H9 (cell line): Measurements from ENCODE around the gene BTNL3. TPM values are rescaled to one million over a fixed set of nuclear protein-coding genes. Genes with fewer than 3 reads are reported as not detected.

Experiments
- DNase-seq: peaks from one replicate; pipeline ENCODE4 v3.0.0-alpha.2; 2017
- H2AFZ ChIP-seq: one replicate; pipeline ENCODE4 v1.6.1; 2013; ENCODE audit warnings: mild to moderate bottlenecking, low read length, control low read depth, moderate library complexity
- H2AK5ac ChIP-seq: 2 replicates; pipeline ENCODE4 v1.6.1; 2013; ENCODE audit warnings: low read length, control low read depth, mixed read lengths; ENCODE audit not compliant: insufficient read length
- H2BK120ac ChIP-seq: one replicate; pipeline ENCODE4 v1.6.1; 2013; ENCODE audit warnings: low read depth, mild to moderate bottlenecking, low read length, control low read depth, inconsistent platforms; ENCODE audit not compliant: poor library complexity, severe bottlenecking
- H2BK12ac ChIP-seq: 2 replicates; pipeline ENCODE4 v1.6.1; 2013; ENCODE audit warnings: low read length, control low read depth, mixed read lengths, low read depth; ENCODE audit not compliant: insufficient read length
- H2BK15ac ChIP-seq: 2 replicates; pipeline ENCODE4 v1.6.1; 2013; ENCODE audit warnings: low read depth, low read length, control low read depth
- H2BK20ac ChIP-seq: one replicate; pipeline ENCODE4 v1.6.1; 2013; ENCODE audit warnings: low read depth, mild to moderate bottlenecking, low read length, control low read depth, inconsistent platforms; ENCODE audit not compliant: poor library complexity, severe bottlenecking
- H2BK5ac ChIP-seq: 2 replicates; pipeline ENCODE4 v1.6.1; 2013; ENCODE audit warnings: low read length, control low read depth, mixed read lengths; ENCODE audit not compliant: insufficient read length
- H3K14ac ChIP-seq: 2 replicates; pipeline ENCODE4 v1.6.1; 2013; ENCODE audit warnings: low read length, control low read depth; ENCODE audit not compliant: insufficient read depth
- H3K18ac ChIP-seq: 2 replicates; pipeline ENCODE4 v1.6.1; 2013; ENCODE audit warnings: low read depth, mild to moderate bottlenecking, mixed read lengths, low read length, control low read depth; ENCODE audit not compliant: insufficient read length
- H3K23ac ChIP-seq: 2 replicates; pipeline ENCODE4 v1.6.1; 2013; ENCODE audit warnings: low read length, control low read depth, mixed read lengths, low read depth; ENCODE audit not compliant: insufficient read length
- H3K23me2 ChIP-seq: 2 replicates; pipeline ENCODE4 v1.6.1; 2013; ENCODE audit warnings: low read depth, mild to moderate bottlenecking, mixed read lengths, low read length, control low read depth; ENCODE audit not compliant: insufficient read length, poor library complexity, severe bottlenecking
- H3K27ac ChIP-seq: 2 replicates; pipeline ENCODE4 v1.5.1; 2013; ENCODE audit warnings: low read length, control low read depth, mixed read lengths, low read depth; ENCODE audit not compliant: insufficient read length
- H3K27me3 ChIP-seq: 2 replicates; pipeline ENCODE4 v1.6.1; 2013; ENCODE audit warnings: low read length, control low read depth, inconsistent platforms; ENCODE audit not compliant: insufficient read depth
- H3K4ac ChIP-seq: 2 replicates; pipeline ENCODE4 v1.6.1; 2013; ENCODE audit warnings: low read depth, mild to moderate bottlenecking, control low read depth, inconsistent platforms, low read length, moderate library complexity
- H3K4me1 ChIP-seq: 2 replicates; pipeline ENCODE4 v1.6.1; 2013; ENCODE audit warnings: low read length, control low read depth, inconsistent platforms; ENCODE audit not compliant: insufficient read depth
- H3K4me2 ChIP-seq: 2 replicates; pipeline ENCODE4 v1.6.1; 2013; ENCODE audit warnings: low read length, control low read depth, mixed read lengths; ENCODE audit not compliant: insufficient read length, insufficient read depth
- H3K56ac ChIP-seq: 2 replicates; pipeline ENCODE4 v1.6.1; 2013; ENCODE audit warnings: low read depth, mild to moderate bottlenecking, mixed read lengths, low read length, control low read depth; ENCODE audit not compliant: insufficient read length
- H3K79me1 ChIP-seq: 2 replicates; pipeline ENCODE4 v1.6.1; 2013; ENCODE audit warnings: low read depth, mild to moderate bottlenecking, moderate library complexity, low read length, control low read depth, inconsistent platforms; ENCODE audit not compliant: insufficient read depth, poor library complexity, severe bottlenecking
- H3K79me2 ChIP-seq: 2 replicates; pipeline ENCODE4 v1.6.1; 2013; ENCODE audit warnings: low read length, control low read depth, inconsistent platforms; ENCODE audit not compliant: insufficient read depth
- H3K9ac ChIP-seq: 2 replicates; pipeline ENCODE4 v1.6.1; 2013; ENCODE audit warnings: low read length, control low read depth, mixed read lengths; ENCODE audit not compliant: insufficient read length; ENCODE audit errors: extremely low read depth
- H3K9me3 ChIP-seq: one replicate; pipeline ENCODE4 v1.6.1; 2013; ENCODE audit warnings: low read depth, low read length, inconsistent platforms; ENCODE audit not compliant: control insufficient read depth
- H3T11ph ChIP-seq: one replicate; pipeline ENCODE4 v1.6.1; 2013; ENCODE audit warnings: mild to moderate bottlenecking, low read length, control low read depth, inconsistent platforms
- H4K20me1 ChIP-seq: one replicate; pipeline ENCODE4 v1.6.1; 2013; ENCODE audit not compliant: control insufficient read depth, insufficient read length, insufficient read depth
- H4K5ac ChIP-seq: 2 replicates; pipeline ENCODE4 v1.6.1; 2013; ENCODE audit warnings: low read depth, mild to moderate bottlenecking, mixed read lengths, low read length, control low read depth; ENCODE audit not compliant: insufficient read length
- H4K8ac ChIP-seq: replicated peaks from 2 replicates; pipeline ENCODE4 v1.6.1; 2013; ENCODE audit warnings: low read length, control low read depth, mixed read lengths, low read depth; ENCODE audit not compliant: insufficient read length
- H4K91ac ChIP-seq: 2 replicates; pipeline ENCODE4 v1.6.1; 2013; ENCODE audit warnings: low read depth, mild to moderate bottlenecking, moderate library complexity, mixed read lengths, low read length, control low read depth; ENCODE audit not compliant: insufficient read length
- H3K27ac Mint-ChIP-seq, 3 experiments: 2 replicates in 2 of 3; 3 replicates in 1 of 3; pipeline ENCODE4 v1.8.0; 2020 to 2021; ENCODE audit warnings: mixed read lengths in 3 of 3, mild to moderate bottlenecking in 1 of 3, moderate library complexity in 1 of 3
- H3K27me3 Mint-ChIP-seq: 2 replicates; pipeline ENCODE4 v1.8.0; 2021; ENCODE audit warnings: low read depth, mild to moderate bottlenecking, moderate library complexity, mixed read lengths
- H3K36me3 Mint-ChIP-seq, 3 experiments: 2 replicates in 2 of 3; 3 replicates in 1 of 3; pipeline ENCODE4 v1.8.0; 2020 to 2021; ENCODE audit warnings: low read depth in 3 of 3, mixed read lengths in 3 of 3; ENCODE audit not compliant: insufficient read depth in 1 of 3
- H3K4me1 Mint-ChIP-seq, 2 experiments: 2 replicates each; pipeline ENCODE4 v1.8.0; 2020; ENCODE audit warnings: mixed read lengths in 2 of 2
- H3K4me3 Mint-ChIP-seq, 2 experiments: 2 replicates in 1 of 2; 3 replicates in 1 of 2; pipeline ENCODE4 v1.8.0; 2020 to 2021; ENCODE audit warnings: mild to moderate bottlenecking in 2 of 2, mixed read lengths in 2 of 2, moderate library complexity in 1 of 2
- H3K9me3 Mint-ChIP-seq, 2 experiments: 2 replicates in 1 of 2; 3 replicates in 1 of 2; pipeline ENCODE4 v1.8.0; 2020; ENCODE audit warnings: mild to moderate bottlenecking in 2 of 2, mixed read lengths in 2 of 2, moderate library complexity in 1 of 2
- CTCF ChIP-seq: fragments of 200-600 bp; sonication (generic); conservative IDR thresholded peaks from 3 replicates; pipeline ENCODE4 v1.8.0; 2021; ENCODE audit warnings: antibody characterized with exemption, mild to moderate bottlenecking
- WGBS: extraction: QIAGEN DNeasy Blood & Tissue Kit; methylation state at CpG from one replicate; pipeline ENCODE4 v1.1.7; 2013; ENCODE audit warnings: missing lambda C conversion rate, low lambda C conversion rate, mixed read lengths; ENCODE audit not compliant: insufficient read length; ENCODE audit errors: extremely low coverage; 5-methylcytosine and 5-hydroxymethylcytosine counted together
- total RNA-seq: library from RNA; stranded (reverse); gene quantifications from 2 replicates; pipeline ENCODE4 v1.2.1, GENCODE V29; 2021

The BTNL3 gene
- total RNA-seq, 1 experiment from 2014 or later, result not detected

- H3K27ac ChIP-seq, result no peak overlapping the region
- no peak for TF ChIP-seq CTCF
- H3K4me1 ChIP-seq, result no peaks in the 10 kb centered on the region; the same call in 1 of the 2 replicates
- no peak for DNase-seq
- H3K14ac ChIP-seq, result no peak overlapping the region
- no peaks in the 10 kb centered on the region for H3K9me3 ChIP-seq
- no peak overlapping the region for H3K27ac Mint-ChIP-seq
- H2BK12ac ChIP-seq, result no peak overlapping the region
- H3K27me3 Mint-ChIP-seq, result peaks cover 31% of the 10 kb centered on the region
- no peak overlapping the region for H3K4ac ChIP-seq
- no peak overlapping the region for H3K56ac ChIP-seq
- no peak overlapping the region for H3K4me3 Mint-ChIP-seq
- peaks cover 4 to 18% of the 10 kb centered on the region in 2 experiments; a peak in 3 of 5 replicates for H3K9me3 Mint-ChIP-seq
- no peak overlapping the region for H2BK20ac ChIP-seq
- no peak overlapping the region for H2BK5ac ChIP-seq
- H4K5ac ChIP-seq, result no peak overlapping the region
- H3K18ac ChIP-seq, result no peak overlapping the region
- no peaks in the 10 kb centered on the region; a peak in 1 of 7 replicates for H3K36me3 Mint-ChIP-seq
- no peak overlapping the region for H2AK5ac ChIP-seq
- WGBS, result no CpG with 5 or more reads among the region's 3 CpGs
- H2AFZ ChIP-seq, result no peak overlapping the region
- peaks cover 20 to 22% of the 10 kb centered on the region in 2 experiments for H3K4me1 Mint-ChIP-seq
- H3K79me2 ChIP-seq, result no peaks in the 10 kb centered on the region
- H2BK120ac ChIP-seq, result no peak overlapping the region
- no peaks in the 10 kb centered on the region for H3K23me2 ChIP-seq
- no peak overlapping the region for H2BK15ac ChIP-seq
- no peak overlapping the region for H4K91ac ChIP-seq
- no peaks in the 10 kb centered on the region for H3K79me1 ChIP-seq
- H4K20me1 ChIP-seq, result no peaks in the 10 kb centered on the region
- no peak overlapping the region for H3K23ac ChIP-seq
- no peak overlapping the region for H3T11ph ChIP-seq
- no peak overlapping the region for H3K4me2 ChIP-seq
- no peak overlapping the region for H3K9ac ChIP-seq
- no peaks in the 10 kb centered on the region for H3K27me3 ChIP-seq
- no peak overlapping the region for H4K8ac ChIP-seq
These were observed 43.1 kb downstream of the BTNL3 start for GRCh38 chr5:181031716-181032115.
